GM21360 (cell line): ENCODE data around the gene CDH16.
"Not testable (repeated sequence)": the region's sequence is repeated elsewhere in the genome, so short reads cannot be mapped to it uniquely, and the experiment has no call there.

Experiments used
- ATAC-seq: cut with Tn5 transposase; IDR thresholded peaks from one replicate; pipeline ENCODE4 v1.9.1; 2021; ENCODE audit warnings: mild to moderate bottlenecking, moderate library complexity; ENCODE audit not compliant: unreplicated experiment

The CDH16 gene

DNA sequence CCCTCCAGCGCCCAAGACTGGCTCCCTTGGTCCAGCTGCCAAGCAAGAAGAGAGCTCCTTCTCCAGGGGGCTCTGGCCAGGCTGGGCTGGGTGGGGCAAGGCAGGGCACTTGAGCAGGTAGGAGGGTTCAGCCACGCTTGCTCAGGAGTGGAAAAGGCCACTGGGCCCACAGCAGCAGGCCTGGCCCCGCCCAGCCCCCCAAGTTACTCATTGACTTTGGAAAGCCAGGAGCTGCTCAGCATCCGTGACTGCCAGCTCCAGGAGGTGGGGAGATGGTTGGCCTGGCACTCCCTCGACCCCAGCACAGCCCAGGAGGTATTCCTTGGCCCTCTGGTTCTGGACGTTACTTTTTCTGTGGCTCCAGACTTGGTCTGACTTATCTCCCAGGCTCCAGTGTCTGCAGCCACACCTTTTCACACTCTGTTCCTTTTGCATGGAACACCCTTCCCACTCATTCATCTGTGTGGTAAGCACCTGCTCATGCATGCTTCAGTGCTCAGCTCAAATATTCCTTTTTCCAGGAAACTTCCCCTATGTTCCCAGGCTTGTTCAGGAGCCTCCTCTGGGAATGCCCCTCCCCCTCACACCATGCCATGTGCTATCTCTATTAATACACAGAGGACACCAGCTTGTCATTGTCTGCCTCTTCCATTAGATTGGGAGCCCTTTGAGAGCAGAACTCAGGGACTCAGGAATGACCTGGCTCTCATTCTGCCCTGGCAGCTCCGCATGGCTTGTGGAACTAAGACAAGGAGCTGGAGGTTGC lies at the start of gene CDH16:
CDH16 (minus strand) TSS at position 83 of the 766 bp plus-strand sequence. CDS start 820 bp downstream, outside the sequence.
- ATAC-seq: no peak

GRCh38 chr16:66964049-66964448 lies 45.4 kb upstream of the CDH16 start:
- ATAC-seq: no peak

DNA sequence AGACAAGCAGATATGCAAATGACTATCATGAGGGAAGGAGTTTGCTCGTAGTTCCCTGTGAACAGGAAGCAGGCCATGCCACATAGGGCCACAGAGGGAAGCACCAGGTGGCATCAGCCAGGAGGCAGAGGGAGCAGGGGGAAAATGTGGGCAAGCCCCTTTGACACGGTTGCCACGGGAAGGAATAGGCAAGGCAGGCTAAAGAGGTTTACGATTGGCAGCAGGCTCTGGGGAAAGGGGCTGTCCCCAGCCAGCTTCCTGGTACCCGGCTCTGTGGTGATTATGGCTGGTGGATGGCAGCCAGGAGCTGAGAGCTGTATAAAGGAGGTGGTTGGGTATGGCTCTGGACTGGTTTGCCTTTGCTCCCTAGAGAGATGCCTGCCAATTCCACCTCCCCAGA lies 43.2 kb upstream of the CDH16 start:
- ATAC-seq: no peak

GRCh38 chr16:66961065-66961744 lies 42.5 kb upstream of the CDH16 start, which contains the start of gene CES3:
CES3 (plus strand) TSS chr16:66961266; CDS start chr16:66961308, 42 bp downstream.
- peak; percentile 77 for ATAC-seq

GRCh38 chr16:66960270-66960669 lies 41.6 kb upstream of the CDH16 start:
- ATAC-seq: no peak

DNA sequence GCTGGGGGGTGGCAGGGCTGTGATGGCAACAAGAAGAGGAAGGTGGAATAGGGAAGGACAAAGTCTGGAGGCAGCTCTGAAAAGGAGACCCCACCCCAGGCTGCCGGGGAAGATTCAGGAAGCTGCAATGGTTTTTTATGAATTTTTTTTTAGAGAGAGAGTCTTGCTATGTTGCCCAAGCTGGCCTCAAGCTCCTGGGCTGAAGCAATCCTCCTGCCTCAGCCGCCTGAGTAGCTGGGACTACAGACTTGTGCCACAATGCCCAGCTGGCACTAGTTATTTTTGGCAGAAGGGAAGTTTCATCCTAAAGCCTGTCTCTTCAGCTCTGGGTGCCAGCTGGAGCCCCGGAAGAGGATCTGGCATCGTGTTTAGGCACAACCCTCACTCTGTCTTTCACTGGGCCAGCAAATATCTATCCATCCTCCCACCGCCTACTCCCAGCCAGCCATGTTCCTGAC lies 41.0 kb upstream of the CDH16 start:
- ATAC-seq: no peak

DNA sequence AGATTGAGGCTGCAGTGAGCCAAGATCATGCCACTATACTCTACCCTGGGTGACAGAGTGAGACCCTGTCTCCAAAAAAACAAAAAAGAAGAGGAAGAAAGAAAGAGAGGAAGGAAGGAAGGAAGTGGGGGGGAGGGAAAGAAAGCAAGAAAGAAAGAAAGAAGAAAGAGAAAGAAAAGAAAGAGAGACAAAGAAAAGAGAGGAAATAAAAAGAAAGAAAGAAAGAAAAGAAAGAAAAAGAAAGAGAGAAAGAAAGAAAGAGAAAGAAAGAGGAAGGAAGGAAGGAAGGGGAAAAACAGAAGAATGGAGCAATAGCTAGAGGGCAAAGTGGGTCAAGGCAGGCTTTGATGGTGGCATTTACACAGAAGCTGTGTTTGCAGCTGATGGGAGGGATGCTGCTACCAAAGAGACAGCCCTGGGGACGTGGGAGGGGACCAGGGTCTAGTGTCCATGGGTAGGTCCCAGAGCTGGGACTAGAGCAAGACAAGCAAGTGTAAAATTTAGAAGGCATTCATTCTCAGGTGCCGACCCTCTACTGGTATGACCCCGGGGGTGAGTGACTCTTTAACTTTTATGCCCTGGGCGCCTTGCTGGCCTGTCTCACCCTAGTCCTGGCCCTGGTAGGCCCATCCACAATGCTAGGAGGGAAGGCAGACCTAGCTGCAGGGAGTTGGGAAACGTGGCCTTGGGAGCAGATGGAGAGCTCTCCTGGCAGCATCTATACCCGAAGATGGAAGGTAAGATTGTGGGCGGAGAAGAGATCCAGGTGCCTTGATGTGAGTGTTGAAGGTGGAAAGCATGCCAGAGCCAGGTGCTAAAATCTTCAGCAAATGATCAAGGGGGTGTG lies 40.4 kb upstream of the CDH16 start:
- ATAC-seq: no peak

DNA sequence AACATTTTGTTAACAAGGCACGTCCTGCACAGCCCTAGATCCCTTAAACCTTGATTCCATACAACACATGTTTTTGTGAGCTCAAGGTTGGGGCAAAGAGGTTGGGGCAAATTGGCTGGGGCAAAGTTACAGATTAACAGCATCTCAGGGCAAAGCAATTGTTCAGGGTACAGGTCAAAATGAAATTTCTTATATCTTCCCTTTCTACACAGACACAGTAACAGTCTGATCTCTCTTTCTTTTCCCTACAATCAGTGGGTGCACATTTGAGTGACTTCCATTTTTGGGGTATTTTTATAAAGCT lies 37.4 kb upstream of the CDH16 start:
- not testable (repeated sequence) for ATAC-seq

GRCh38 chr16:66955363-66956153 lies 36.9 kb upstream of the CDH16 start:
- ATAC-seq: not testable (repeated sequence)

- no peak for ATAC-seq
These were observed 35.5 kb upstream of the CDH16 start for GRCh38 chr16:66954097-66954659.

DNA sequence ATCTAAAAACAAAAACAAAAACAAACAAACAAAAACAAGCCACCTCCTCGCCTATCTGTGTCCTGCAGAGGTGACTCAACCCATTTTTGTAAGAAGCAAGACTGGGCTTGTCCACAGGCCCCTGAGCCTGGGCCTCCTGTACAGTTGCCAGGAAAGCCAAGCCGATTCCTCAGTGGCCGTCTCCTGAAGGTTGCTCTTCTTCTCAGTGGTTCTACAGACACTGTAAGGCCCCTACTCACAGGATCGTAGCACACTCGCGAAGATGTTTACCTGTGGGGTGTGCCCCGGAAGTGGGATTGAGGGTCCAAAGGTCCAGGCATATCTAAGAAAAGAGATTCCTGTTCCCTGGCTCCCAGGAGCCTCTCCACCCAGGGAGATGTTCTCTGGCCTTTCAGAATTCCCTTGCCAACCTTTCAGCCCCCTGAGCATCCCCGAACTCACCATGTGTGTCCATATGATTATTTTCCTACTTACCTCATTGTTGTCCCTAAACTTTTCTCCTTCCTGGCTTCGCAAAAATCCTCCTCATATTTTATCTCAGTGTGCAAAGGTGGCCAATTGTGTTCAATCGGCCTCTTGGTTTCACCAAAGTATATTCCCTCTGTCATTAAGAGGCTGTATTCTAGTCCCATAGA lies 34.9 kb upstream of the CDH16 start:
- no peak for ATAC-seq

DNA sequence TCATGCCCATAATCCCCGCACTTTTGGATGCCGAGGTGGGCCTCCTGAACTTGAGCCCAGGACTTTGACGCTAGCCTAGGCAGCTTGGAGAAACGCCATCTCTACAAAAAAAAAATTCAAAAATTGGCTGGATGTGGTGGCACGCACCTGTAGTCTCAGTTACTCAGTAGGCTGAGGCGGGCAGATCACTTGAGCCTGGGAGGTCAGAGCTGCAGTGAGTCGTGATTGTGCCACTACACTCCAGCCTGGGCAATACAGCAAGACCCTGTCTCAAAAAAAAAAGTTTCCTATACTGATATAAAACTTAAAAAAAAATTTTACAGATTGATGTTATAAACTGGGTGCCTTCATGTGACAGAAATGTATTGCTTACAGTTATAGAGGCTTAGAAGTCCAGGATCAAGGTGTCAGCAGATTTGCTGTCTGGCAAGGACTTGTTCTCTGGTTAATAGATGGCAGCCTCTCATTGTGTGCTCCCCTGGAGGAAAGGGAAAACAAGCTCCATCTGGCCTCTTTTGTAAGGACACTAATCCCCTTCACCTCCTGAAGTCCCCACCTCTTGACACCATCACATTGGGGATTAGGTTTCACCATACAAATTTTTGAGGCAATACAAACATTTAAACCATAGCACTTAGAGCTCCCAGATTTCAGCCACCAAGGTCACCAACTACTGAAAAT lies 33.9 kb upstream of the CDH16 start:
- no peak for ATAC-seq

DNA sequence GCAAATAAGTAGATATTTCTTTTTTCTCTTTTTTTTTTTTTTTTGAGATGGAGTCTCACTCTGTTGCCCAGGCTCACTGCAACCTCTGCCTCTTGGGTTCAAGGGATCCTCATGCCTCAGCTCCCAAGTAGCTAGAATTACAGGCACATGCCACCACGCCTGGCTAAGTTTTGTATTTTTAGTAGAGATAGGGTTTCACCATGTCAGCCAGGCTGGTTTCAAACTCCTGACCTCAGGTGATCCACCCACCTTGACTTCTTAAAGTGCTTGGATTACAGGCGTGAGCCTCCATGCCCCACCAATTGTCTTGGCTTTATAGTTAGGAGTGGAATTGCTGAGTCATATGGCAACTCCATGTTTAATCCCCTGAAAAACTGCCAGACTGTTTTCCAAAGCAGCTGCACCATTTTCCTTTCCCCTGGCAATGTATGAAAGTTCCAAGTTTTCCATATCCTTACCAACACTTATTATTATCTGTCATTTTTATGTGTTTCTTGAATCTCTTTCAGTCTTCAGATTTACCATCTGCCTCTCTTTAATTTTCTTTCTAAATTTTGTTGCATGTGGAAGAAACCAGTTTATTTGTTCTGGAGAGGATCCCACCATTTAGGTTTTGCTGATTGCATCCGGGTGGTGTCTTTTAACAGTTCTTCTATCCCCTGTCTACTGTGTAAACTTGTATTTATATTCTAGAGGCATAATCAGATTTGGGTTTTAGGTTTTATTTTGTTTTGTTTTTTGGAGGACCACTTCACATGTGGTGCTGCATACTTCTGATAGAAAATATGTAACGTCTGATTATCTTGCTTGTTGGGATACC lies 32.5 kb upstream of the CDH16 start:
- no peak for ATAC-seq

DNA sequence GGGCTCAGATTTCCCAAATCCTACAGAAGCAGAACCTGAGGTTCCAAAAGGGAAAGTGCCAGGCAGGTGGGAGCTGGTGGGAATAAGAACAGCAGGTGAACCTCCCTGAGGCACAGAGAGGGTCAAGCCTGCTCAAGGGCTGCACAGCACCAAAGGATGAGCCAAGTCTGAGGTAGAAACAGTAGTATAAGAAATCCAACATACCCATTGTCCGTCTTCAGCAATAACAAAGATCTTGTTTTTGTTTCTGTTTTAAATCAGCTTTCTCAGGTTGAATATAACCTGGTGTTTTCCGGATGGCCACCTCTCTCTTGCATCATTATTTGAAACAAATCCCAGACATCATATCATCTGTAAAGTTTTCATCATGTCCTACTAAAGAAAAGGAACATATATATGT lies 31.8 kb upstream of the CDH16 start:
- ATAC-seq: no peak

DNA sequence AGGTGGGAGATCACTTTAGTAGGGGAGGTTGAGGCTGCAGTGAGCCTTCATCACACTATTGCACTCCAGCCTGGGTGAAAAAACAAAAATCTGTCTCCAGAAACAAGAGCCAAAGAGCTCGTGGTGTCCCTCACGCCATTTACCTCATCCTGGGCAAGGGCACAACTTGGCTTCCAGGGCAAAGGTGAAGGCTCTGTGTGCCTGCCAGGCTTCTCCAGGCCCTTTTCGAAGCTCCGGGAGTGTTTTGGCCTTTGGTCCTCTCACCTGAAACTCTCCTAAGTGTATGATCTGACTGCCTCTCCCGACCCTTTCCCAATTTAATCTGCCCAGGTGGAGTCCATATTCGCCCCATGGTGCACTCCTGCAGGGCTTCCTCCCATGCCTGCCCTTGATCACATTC lies 30.8 kb upstream of the CDH16 start:
- ATAC-seq: no peak

- no peak for ATAC-seq
These were observed 30.1 kb upstream of the CDH16 start for GRCh38 chr16:66948837-66949225.

- no peak for ATAC-seq
These were observed 29.6 kb upstream of the CDH16 start for GRCh38 chr16:66948134-66948836.
